ENCODE results near the gene LACTB. TPM values are rescaled to one million over a fixed set of nuclear protein-coding genes. Genes with fewer than 3 reads are reported as not detected.

The LACTB gene
- total and polyA plus RNA-seq, 10 of the 15 experiments (the other 5 are each of a cell fraction or from before 2014, with no cell fraction given), result 5.0 to 35.3 (median 16.6) TPM

DNA sequence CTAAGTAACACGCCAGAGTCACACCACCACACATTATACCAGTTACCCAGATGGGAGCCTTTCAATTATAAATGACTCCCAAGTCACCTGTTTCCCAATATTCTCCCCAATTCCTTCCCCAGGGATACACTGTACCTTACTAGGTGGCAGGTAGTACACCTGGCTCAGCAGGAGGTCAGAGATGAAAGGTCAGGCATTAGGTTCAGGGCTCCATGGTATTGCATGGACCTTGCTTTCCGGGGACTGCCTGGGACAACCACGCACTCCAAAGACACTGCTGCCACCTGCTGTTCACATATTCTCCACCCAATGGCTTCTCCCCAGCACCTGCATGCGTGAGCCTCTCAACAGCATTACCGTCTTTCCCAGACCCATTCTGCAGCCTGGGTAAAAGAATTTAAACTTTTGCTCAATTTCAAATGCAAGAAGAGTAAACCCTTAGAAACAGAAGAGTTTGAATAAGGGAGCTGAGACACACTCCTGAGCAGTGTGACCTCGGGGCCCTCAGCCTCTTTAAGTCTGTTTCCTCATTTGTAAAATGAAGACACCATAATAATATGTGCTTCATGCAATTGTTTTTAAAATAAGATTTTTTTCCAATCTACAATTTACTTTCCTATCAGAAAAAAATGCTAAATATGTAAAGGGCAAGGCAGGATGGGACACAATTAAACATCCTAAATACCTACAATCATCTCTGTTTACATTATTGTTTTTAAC, 28.0 kb upstream of the LACTB start (continued):
- TF ChIP-seq, protein P1, sequence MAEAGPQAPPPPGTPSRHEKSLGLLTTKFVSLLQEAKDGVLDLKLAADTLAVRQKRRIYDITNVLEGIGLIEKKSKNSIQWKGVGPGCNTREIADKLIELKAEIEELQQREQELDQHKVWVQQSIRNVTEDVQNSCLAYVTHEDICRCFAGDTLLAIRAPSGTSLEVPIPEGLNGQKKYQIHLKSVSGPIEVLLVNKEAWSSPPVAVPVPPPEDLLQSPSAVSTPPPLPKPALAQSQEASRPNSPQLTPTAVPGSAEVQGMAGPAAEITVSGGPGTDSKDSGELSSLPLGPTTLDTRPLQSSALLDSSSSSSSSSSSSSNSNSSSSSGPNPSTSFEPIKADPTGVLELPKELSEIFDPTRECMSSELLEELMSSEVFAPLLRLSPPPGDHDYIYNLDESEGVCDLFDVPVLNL (IDR thresholded peaks at IDR 0.05; ENCODE audit: low read depth, low read length), result no peak
- TF ChIP-seq RFX5 (IDR thresholded peaks at IDR 0.05; ENCODE audit: low read depth, low read length) (no peak), FOS (IDR thresholded peaks at IDR 0.05; ENCODE audit: borderline replicate concordance, extremely low read depth, insufficient read length) (no peak), CTCF (IDR thresholded peaks at IDR 0.05 in 2 of 3, conservative IDR thresholded peaks at IDR 0.05 in 1 of 3; ENCODE audit: control insufficient read depth in 2 of 3, extremely low read depth in 1 of 3, insufficient read depth in 1 of 3, low read depth in 3 of 3, low read length in 3 of 3) (peak; percentile 83 to 89 (median 84)), HDGF (IDR thresholded peaks at IDR 0.05) (no peak), NFYA (IDR thresholded peaks at IDR 0.05; ENCODE audit: borderline replicate concordance, low read depth, low read length) (no peak), RBBP5 (conservative IDR thresholded peaks at IDR 0.05) (no peak), GABPA (IDR thresholded peaks at IDR 0.05; ENCODE audit: low read depth) (no peak), POLR2AphosphoS2 (IDR thresholded peaks at IDR 0.05; ENCODE audit: low read depth, low read length) (no peak), BACH1 (IDR thresholded peaks at IDR 0.05; ENCODE audit: borderline replicate concordance) (no peak), SMAD1 (IDR thresholded peaks at IDR 0.05; ENCODE audit: low read depth, partially characterized antibody) (no peak), HCFC1 (IDR thresholded peaks at IDR 0.05; ENCODE audit: low read length) (0 out of 2 replicates have a peak, but pooled peaks have one; percentile 13), LARP7 (IDR thresholded peaks at IDR 0.05) (no peak), ZNF592 (IDR thresholded peaks at IDR 0.05) (peak; percentile 35; the same call in 1 of the 2 replicates), SMAD5 (IDR thresholded peaks at IDR 0.05; ENCODE audit: low read depth) (no peak)
- TF ChIP-seq, protein P2, sequence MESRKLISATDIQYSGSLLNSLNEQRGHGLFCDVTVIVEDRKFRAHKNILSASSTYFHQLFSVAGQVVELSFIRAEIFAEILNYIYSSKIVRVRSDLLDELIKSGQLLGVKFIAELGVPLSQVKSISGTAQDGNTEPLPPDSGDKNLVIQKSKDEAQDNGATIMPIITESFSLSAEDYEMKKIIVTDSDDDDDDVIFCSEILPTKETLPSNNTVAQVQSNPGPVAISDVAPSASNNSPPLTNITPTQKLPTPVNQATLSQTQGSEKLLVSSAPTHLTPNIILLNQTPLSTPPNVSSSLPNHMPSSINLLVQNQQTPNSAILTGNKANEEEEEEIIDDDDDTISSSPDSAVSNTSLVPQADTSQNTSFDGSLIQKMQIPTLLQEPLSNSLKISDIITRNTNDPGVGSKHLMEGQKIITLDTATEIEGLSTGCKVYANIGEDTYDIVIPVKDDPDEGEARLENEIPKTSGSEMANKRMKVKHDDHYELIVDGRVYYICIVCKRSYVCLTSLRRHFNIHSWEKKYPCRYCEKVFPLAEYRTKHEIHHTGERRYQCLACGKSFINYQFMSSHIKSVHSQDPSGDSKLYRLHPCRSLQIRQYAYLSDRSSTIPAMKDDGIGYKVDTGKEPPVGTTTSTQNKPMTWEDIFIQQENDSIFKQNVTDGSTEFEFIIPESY (IDR thresholded peaks at IDR 0.05), result no peak
- TF ChIP-seq, protein P3, sequence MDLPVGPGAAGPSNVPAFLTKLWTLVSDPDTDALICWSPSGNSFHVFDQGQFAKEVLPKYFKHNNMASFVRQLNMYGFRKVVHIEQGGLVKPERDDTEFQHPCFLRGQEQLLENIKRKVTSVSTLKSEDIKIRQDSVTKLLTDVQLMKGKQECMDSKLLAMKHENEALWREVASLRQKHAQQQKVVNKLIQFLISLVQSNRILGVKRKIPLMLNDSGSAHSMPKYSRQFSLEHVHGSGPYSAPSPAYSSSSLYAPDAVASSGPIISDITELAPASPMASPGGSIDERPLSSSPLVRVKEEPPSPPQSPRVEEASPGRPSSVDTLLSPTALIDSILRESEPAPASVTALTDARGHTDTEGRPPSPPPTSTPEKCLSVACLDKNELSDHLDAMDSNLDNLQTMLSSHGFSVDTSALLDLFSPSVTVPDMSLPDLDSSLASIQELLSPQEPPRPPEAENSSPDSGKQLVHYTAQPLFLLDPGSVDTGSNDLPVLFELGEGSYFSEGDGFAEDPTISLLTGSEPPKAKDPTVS (IDR thresholded peaks at IDR 0.05; ENCODE audit: low read depth, low read length), result no peak
- TF ChIP-seq, protein P4, sequence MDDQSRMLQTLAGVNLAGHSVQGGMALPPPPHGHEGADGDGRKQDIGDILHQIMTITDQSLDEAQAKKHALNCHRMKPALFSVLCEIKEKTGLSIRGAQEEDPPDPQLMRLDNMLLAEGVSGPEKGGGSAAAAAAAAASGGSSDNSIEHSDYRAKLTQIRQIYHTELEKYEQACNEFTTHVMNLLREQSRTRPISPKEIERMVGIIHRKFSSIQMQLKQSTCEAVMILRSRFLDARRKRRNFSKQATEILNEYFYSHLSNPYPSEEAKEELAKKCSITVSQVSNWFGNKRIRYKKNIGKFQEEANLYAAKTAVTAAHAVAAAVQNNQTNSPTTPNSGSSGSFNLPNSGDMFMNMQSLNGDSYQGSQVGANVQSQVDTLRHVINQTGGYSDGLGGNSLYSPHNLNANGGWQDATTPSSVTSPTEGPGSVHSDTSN (IDR thresholded peaks at IDR 0.05; ENCODE audit: insufficient replicate concordance, low read depth, low read length), result no peak
